ENCODE data around the gene RAVER1.
"Not testable (repeated sequence)": the region's sequence is repeated elsewhere in the genome, so short reads cannot be mapped to it uniquely, and the experiment has no call there.

The RAVER1 gene

GRCh38 chr19:10332965-10333757, at the start of gene RAVER1:
Gene RAVER1, minus strand, starts transcription at chr19:10333529. Its CDS starts 22 bp downstream, at chr19:10333507.
- peak; percentile 96 for FAIRE-seq

GRCh38 chr19:10383223-10383499, 49.8 kb upstream of the RAVER1 start:
- FAIRE-seq, result not testable (repeated sequence)

- peak; percentile 98 for FAIRE-seq
Observed at GRCh38 chr19:10380313-10381102, 47.2 kb upstream of the RAVER1 start, which contains the start of gene TYK2. Gene TYK2, minus strand, starts transcription at chr19:10380572. Its CDS starts 2,166 bp downstream, at chr19:10378406.

- no peak for FAIRE-seq
Observed at GRCh38 chr19:10379880-10380312, 46.6 kb upstream of the RAVER1 start.

GRCh38 chr19:10378124-10378523, 44.8 kb upstream of the RAVER1 start:
- FAIRE-seq, result no peak

- not testable (repeated sequence) for FAIRE-seq
Observed at GRCh38 chr19:10377140-10377640, 43.9 kb upstream of the RAVER1 start.

- FAIRE-seq, result no peak
Observed at GRCh38 chr19:10374931-10375330, 41.6 kb upstream of the RAVER1 start.

- FAIRE-seq, result no peak
Observed at GRCh38 chr19:10372690-10373089, 39.4 kb upstream of the RAVER1 start.

- no peak for FAIRE-seq
Observed at GRCh38 chr19:10368101-10368803, 34.9 kb upstream of the RAVER1 start.

- not testable (repeated sequence) for FAIRE-seq
Observed at GRCh38 chr19:10366950-10367512, 33.7 kb upstream of the RAVER1 start.

- FAIRE-seq, result no peak
Observed at GRCh38 chr19:10365518-10365917, 32.2 kb upstream of the RAVER1 start.

GRCh38 chr19:10364644-10365043, 31.3 kb upstream of the RAVER1 start:
- FAIRE-seq, result no peak

GRCh38 chr19:10363789-10364281, 30.5 kb upstream of the RAVER1 start:
- FAIRE-seq, result no peak

GRCh38 chr19:10362259-10362658, 28.9 kb upstream of the RAVER1 start:
- FAIRE-seq, result no peak

GRCh38 chr19:10361569-10362011, 28.3 kb upstream of the RAVER1 start:
- FAIRE-seq, result no peak

- no peak for FAIRE-seq
Observed at GRCh38 chr19:10356431-10356830, 23.1 kb upstream of the RAVER1 start.

- FAIRE-seq, result no peak
Observed at GRCh38 chr19:10353793-10354391, 20.6 kb upstream of the RAVER1 start.

- FAIRE-seq, result no peak
Observed at GRCh38 chr19:10352764-10353671, 19.7 kb upstream of the RAVER1 start.

GRCh38 chr19:10346509-10346908, 13.2 kb upstream of the RAVER1 start:
- no peak for FAIRE-seq

GRCh38 chr19:10344780-10345179, 11.5 kb upstream of the RAVER1 start:
- no peak for FAIRE-seq

GRCh38 chr19:10343495-10343894, 10.2 kb upstream of the RAVER1 start:
- FAIRE-seq, result no peak

Data from G401.6 (cell line).